GM12878 (cell line): ENCODE results near the gene EML5. TPM values are rescaled to one million over a fixed set of nuclear protein-coding genes. Genes with fewer than 3 reads are reported as not detected.

Source experiments
- ATAC-seq: fragments of 200-7000 bp; cut with Tn5 transposase; 3 replicates; pipeline ENCODE4 v1.9.1; 2020; ENCODE audit warnings: mild to moderate bottlenecking, moderate library complexity
- BruUV-seq: library from RNA; stranded (reverse); fragments of 400-500 nt; replicated peaks from 2 replicates; lab custom pipeline; 2021; lab: Mats Ljungman, UMichigan
- CTCF ChIA-PET: fragments of 300-600 bp; sonication (Branson Sonifier 250); formaldehyde crosslinking; extraction: SDS; loops from one replicate; lab custom pipeline; 2021; ENCODE audit warnings: inconsistent platforms; lab: Yijun Ruan, JAX
- POLR2A ChIA-PET: fragments of 350-600 bp; formaldehyde crosslinking; extraction: SDS; loops from one replicate; lab custom pipeline; 2021; ENCODE audit warnings: inconsistent platforms; lab: Charles Lee
- RAD21 ChIA-PET: fragments of 300-600 bp; sonication (Branson Sonifier 250); formaldehyde crosslinking; loops from one replicate; lab custom pipeline; 2023; ENCODE audit warnings: antibody characterized with exemption; ENCODE audit not compliant: unreplicated experiment; lab: Charles Lee
- SMC1A ChIA-PET: fragments of 300-600 bp; sonication (Branson Sonifier 250); formaldehyde crosslinking; loops from one replicate; lab custom pipeline; 2023; ENCODE audit not compliant: unreplicated experiment, uncharacterized antibody; lab: Charles Lee
- DNase-seq: peaks from one replicate; pipeline ENCODE4 v3.0.0-alpha.2; 2011; ENCODE audit warnings: low read depth, low spot score
- FAIRE-seq: peaks from 3 replicates; lab custom pipeline; 2011; peaks lifted over from hg19 to GRCh38; lab: Jason Lieb, UNC
- H2AFZ ChIP-seq: 2 replicates; pipeline ENCODE4 v1.6.0; 2011; ENCODE audit warnings: low read depth, low read length, control low read depth; ENCODE audit not compliant: control insufficient read depth
- H3K27ac ChIP-seq: 2 replicates; pipeline ENCODE4 v1.5.1; 2011; ENCODE audit warnings: control low read depth; ENCODE audit not compliant: control insufficient read depth, insufficient read depth
- H3K27me3 ChIP-seq, 2 experiments: replicated peaks in 1 of 2; 2 replicates each; pipeline versions ENCODE4 v1.6.0 to v1.6.1; 2011; ENCODE audit warnings: low read length in 1 of 2; ENCODE audit not compliant: control insufficient read depth in 2 of 2, insufficient read depth in 2 of 2
- H3K36me3 ChIP-seq, 2 experiments: 2 replicates each; pipeline ENCODE4 v1.5.1; 2011; ENCODE audit warnings: low read length in 1 of 2; ENCODE audit not compliant: control insufficient read depth in 2 of 2, insufficient read depth in 2 of 2
- H3K4me1 ChIP-seq: 2 replicates; pipeline ENCODE4 v1.6.1; 2011; ENCODE audit warnings: mild to moderate bottlenecking, low read length, moderate library complexity, mixed read lengths; ENCODE audit not compliant: control insufficient read depth, insufficient read depth
- H3K4me2 ChIP-seq: 2 replicates; pipeline ENCODE4 v1.6.0; 2011; ENCODE audit warnings: control low read depth; ENCODE audit not compliant: control insufficient read depth, insufficient read depth
- H3K4me3 ChIP-seq: fragments of 200-600 bp; sonication (generic); 2 replicates; pipeline ENCODE4 v1.5.1; 2016
- H3K79me2 ChIP-seq: 2 replicates; pipeline ENCODE4 v1.6.0; 2011; ENCODE audit warnings: low read length; ENCODE audit not compliant: control insufficient read depth, insufficient read depth
- H3K9ac ChIP-seq: 2 replicates; pipeline ENCODE4 v1.8.0; 2011; ENCODE audit warnings: low read length, control low read depth, mixed read lengths; ENCODE audit not compliant: control insufficient read depth, insufficient read depth
- H3K9me3 ChIP-seq: replicated peaks from 3 replicates; pipeline ENCODE4 v1.5.1; 2011; ENCODE audit warnings: mild to moderate bottlenecking, low read length; ENCODE audit not compliant: control insufficient read depth, insufficient read depth
- H4K20me1 ChIP-seq: 2 replicates; pipeline ENCODE4 v1.6.0; 2011; ENCODE audit not compliant: control insufficient read depth, insufficient read depth
- GABPA ChIP-seq: IDR thresholded peaks from 2 replicates; pipeline ENCODE4 v1.6.1; 2014; ENCODE audit warnings: antibody characterized with exemption, low read depth, mild to moderate bottlenecking, inconsistent platforms
- NRF1 ChIP-seq: conservative IDR thresholded peaks from 2 replicates; pipeline ENCODE4 v1.6.1; 2011; ENCODE audit warnings: mild to moderate bottlenecking, low read depth, low read length, improper control_type of control experiment
- POLR2AphosphoS2 ChIP-seq: IDR thresholded peaks from 2 replicates; pipeline ENCODE4 v1.6.1; 2011; ENCODE audit warnings: low read depth, mild to moderate bottlenecking, low read length, improper control_type of control experiment, moderate library complexity
- RAD21 ChIP-seq: IDR thresholded peaks from 2 replicates; pipeline ENCODE4 v1.6.1; 2011; ENCODE audit warnings: mild to moderate bottlenecking, low read depth, low read length, moderate library complexity; ENCODE audit not compliant: insufficient read depth
- RELA ChIP-seq: fragments of 450-650 bp; IDR thresholded peaks from 2 replicates; pipeline ENCODE4 v1.8.0; 2014; ENCODE audit warnings: borderline replicate concordance; ENCODE audit not compliant: partially characterized antibody
- in situ Hi-C: fragments of 300-500 bp; cut with MboI; formaldehyde crosslinking; loops from 9 replicates; pipeline ENCODE4 v1.14.3; 2018; ENCODE audit warnings: mixed read lengths
- intact Hi-C: fragments of 100-400 bp; cut with micrococcal nuclease; formaldehyde crosslinking; loops from one replicate; pipeline ENCODE4 v1.14.2; 2022; ENCODE audit not compliant: unreplicated experiment
- polyA plus RNA-seq, 11 experiments: library from polyadenylated mRNA; depleted of rRNA in 4 of 11; unstranded in 6 of 11; stranded (reverse) in 5 of 11; fragments of >200 nt; fragmentation: Nextera tagmentation in 4 of 11; fragmentation: Illumina TruSeq in 1 of 11; extraction: Ambion mirVana in 4 of 11; extraction: Trizol in 1 of 11; gene quantifications; 1 replicate in 1 of 11; 2 replicates in 10 of 11; pipeline versions ENCODE4 v1.2.1 to v1.2.3, GENCODE V29; 2011 to 2016; ENCODE audit warnings: inconsistent platforms in 2 of 11, missing spikeins in 2 of 11, low read depth in 1 of 11
- total RNA-seq, 4 experiments: library from RNA; depleted of rRNA in 3 of 4; stranded (reverse); fragments of >200 nt in 3 of 4; fragmentation: Illumina TruSeq in 1 of 4; extraction: Trizol in 1 of 4; gene quantifications; 2 replicates each; pipeline versions ENCODE4 v1.2.1 to v1.2.3, GENCODE V29; 2013 to 2021
- TF ChIP-seq, protein P1 (sequence below): fragments of 450-650 bp; IDR thresholded peaks from 2 replicates; pipeline ENCODE4 v1.6.1; 2017; ENCODE audit warnings: mild to moderate bottlenecking, moderate library complexity
- TF ChIP-seq, protein P2 (sequence below), 3 experiments: IDR thresholded peaks in 2 of 3; conservative IDR thresholded peaks in 1 of 3; 2 replicates each; pipeline ENCODE4 v1.5.1; 2011; ENCODE audit warnings: low read depth in 3 of 3, low read length in 3 of 3, mild to moderate bottlenecking in 3 of 3, control low read depth in 2 of 3, moderate library complexity in 2 of 3, inconsistent platforms in 1 of 3, mixed read lengths in 1 of 3; ENCODE audit not compliant: control insufficient read depth in 2 of 3, insufficient read depth in 1 of 3; ENCODE audit errors: extremely low read depth in 1 of 3

EML5 gene
- total and polyA plus RNA-seq, 10 of the 15 experiments (the other 5 are each of a cell fraction or from before 2014, with no cell fraction given) = 0.08 to 0.35 (median 0.22) TPM; not detected in 1

DNA sequence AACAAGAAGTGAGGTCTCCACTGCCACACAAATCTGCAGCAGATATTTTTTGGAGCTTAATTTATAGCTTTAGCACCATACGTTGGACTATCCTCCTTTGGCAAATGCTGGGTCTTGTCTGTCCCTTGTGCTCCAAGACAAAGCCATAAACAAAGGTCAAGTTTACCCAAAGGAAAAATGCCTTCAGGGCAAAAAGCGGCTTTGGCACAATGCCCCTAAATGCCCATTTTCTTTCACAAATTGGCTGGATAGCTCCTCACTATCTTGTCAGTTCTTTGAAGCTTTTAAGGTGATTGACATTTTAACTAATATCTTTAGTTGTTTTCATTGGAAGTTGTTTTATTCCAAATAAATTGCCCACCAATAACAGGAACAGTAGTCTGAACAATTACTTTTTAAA, 59.6 kb downstream of the EML5 start (continued):
- TF ChIP-seq, protein P1, sequence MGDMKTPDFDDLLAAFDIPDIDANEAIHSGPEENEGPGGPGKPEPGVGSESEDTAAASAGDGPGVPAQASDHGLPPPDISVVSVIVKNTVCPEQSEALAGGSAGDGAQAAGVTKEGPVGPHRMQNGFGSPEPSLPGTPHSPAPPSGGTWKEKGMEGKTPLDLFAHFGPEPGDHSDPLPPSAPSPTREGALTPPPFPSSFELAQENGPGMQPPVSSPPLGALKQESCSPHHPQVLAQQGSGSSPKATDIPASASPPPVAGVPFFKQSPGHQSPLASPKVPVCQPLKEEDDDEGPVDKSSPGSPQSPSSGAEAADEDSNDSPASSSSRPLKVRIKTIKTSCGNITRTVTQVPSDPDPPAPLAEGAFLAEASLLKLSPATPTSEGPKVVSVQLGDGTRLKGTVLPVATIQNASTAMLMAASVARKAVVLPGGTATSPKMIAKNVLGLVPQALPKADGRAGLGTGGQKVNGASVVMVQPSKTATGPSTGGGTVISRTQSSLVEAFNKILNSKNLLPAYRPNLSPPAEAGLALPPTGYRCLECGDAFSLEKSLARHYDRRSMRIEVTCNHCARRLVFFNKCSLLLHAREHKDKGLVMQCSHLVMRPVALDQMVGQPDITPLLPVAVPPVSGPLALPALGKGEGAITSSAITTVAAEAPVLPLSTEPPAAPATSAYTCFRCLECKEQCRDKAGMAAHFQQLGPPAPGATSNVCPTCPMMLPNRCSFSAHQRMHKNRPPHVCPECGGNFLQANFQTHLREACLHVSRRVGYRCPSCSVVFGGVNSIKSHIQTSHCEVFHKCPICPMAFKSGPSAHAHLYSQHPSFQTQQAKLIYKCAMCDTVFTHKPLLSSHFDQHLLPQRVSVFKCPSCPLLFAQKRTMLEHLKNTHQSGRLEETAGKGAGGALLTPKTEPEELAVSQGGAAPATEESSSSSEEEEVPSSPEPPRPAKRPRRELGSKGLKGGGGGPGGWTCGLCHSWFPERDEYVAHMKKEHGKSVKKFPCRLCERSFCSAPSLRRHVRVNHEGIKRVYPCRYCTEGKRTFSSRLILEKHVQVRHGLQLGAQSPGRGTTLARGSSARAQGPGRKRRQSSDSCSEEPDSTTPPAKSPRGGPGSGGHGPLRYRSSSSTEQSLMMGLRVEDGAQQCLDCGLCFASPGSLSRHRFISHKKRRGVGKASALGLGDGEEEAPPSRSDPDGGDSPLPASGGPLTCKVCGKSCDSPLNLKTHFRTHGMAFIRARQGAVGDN = no peak
- TF ChIP-seq RELA (no peak), GABPA (no peak)

DNA sequence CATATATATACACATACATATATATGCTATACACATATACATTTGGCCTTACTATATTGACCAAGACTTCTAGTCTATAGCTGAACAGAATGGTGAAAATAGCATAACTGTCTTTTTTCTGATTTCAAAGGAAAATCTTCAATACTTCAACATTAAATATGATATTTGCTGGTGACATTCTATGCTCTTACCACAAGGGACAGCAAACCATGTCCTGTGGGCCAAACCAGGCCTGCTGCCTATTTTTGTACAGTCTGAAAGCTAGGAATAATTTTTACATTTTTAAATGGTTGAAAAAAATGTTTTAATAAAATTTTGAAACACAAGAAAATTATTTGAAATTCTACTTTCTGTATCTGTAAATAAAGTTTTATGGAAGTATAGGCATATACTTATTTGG, 63.6 kb downstream of the EML5 start:
- ChIA-PET POLR2A (no interaction called here), SMC1A (interaction anchor here (0.8 kb wide), 1 partner anchor 61 kb away, joined by 3 read pairs; no protein-coding TSS in a partner anchor), RAD21 (no interaction called here), CTCF (no interaction called here)
- Histone ChIP-seq H3K79me2 (no peaks in the 10 kb centered on the region), H3K4me3 (no peak overlapping the region), H3K4me1 (no peaks in the 10 kb centered on the region), H3K36me3 (no peaks in the 10 kb centered on the region), H4K20me1 (no peaks in the 10 kb centered on the region), H3K27ac (no peak overlapping the region), H3K27me3 (no peaks in the 10 kb centered on the region)
- DNase-seq = no peak
- intact Hi-C loops = no loop called here
- ATAC-seq = 0 out of 3 replicates have a peak, but pooled peaks have one; percentile 31
- TF ChIP-seq, protein P2, sequence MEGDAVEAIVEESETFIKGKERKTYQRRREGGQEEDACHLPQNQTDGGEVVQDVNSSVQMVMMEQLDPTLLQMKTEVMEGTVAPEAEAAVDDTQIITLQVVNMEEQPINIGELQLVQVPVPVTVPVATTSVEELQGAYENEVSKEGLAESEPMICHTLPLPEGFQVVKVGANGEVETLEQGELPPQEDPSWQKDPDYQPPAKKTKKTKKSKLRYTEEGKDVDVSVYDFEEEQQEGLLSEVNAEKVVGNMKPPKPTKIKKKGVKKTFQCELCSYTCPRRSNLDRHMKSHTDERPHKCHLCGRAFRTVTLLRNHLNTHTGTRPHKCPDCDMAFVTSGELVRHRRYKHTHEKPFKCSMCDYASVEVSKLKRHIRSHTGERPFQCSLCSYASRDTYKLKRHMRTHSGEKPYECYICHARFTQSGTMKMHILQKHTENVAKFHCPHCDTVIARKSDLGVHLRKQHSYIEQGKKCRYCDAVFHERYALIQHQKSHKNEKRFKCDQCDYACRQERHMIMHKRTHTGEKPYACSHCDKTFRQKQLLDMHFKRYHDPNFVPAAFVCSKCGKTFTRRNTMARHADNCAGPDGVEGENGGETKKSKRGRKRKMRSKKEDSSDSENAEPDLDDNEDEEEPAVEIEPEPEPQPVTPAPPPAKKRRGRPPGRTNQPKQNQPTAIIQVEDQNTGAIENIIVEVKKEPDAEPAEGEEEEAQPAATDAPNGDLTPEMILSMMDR (IDR thresholded peaks at IDR 0.05 in 2 of 3, conservative IDR thresholded peaks at IDR 0.05 in 1 of 3; ENCODE audit: control insufficient read depth in 2 of 3, extremely low read depth in 1 of 3, insufficient read depth in 1 of 3, low read depth in 3 of 3, low read length in 3 of 3) = peak in 2 of 3 experiments; percentile 14 to 19; a peak in 1 of 6 replicates
- TF ChIP-seq, protein P1 = no peak
- TF ChIP-seq POLR2AphosphoS2 (no peak), RAD21 (0 out of 2 replicates have a peak, but pooled peaks have one; percentile 5), NRF1 (no peak)
- TF ChIP-seq, all 136 proteins: peak for 2
- no peak overlapping the region for H3K4me2 ChIP-seq
- H2AFZ ChIP-seq = no peak overlapping the region
- H3K9ac ChIP-seq = no peak overlapping the region
- no peak for FAIRE-seq
- in situ Hi-C loops = no loop called here
- BruUV-seq = no TSS peak
- no peaks in the 10 kb centered on the region for H3K9me3 ChIP-seq
